Measurements from ENCODE around the gene ADAMTS2.

The ADAMTS2 gene

GRCh38 chr5:179373101-179373934, 28.1 kb upstream of the ADAMTS2 start:
- DNase-seq (ENCODE audit: low read depth in 3 of 3, low spot score in 1 of 3) = no peak

- DNase-seq (ENCODE audit: low read depth in 3 of 3, low spot score in 1 of 3) = no peak
Observed at GRCh38 chr5:179371681-179372680, 26.7 kb upstream of the ADAMTS2 start.

DNA sequence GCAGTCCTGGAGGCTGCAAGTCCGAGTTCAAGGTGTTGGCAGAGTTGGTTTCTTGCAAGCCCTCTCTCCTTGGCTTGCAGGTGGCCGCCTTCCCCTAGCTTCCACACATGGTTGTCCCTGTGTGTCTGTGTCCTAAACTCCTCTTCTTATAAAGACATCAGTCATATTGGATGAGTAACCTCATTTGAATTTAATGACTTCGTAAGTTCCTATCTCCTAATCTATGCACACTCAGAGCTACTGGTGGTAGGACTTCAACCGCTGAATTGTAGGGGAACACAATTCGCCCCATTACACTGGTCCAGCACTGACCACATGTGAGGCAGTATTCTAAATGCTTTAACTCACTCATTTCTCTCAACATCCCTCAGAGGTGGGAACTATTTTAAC, 25.9 kb upstream of the ADAMTS2 start:
- DNase-seq (ENCODE audit: low read depth in 3 of 3, low spot score in 1 of 3) = no peak

DNA sequence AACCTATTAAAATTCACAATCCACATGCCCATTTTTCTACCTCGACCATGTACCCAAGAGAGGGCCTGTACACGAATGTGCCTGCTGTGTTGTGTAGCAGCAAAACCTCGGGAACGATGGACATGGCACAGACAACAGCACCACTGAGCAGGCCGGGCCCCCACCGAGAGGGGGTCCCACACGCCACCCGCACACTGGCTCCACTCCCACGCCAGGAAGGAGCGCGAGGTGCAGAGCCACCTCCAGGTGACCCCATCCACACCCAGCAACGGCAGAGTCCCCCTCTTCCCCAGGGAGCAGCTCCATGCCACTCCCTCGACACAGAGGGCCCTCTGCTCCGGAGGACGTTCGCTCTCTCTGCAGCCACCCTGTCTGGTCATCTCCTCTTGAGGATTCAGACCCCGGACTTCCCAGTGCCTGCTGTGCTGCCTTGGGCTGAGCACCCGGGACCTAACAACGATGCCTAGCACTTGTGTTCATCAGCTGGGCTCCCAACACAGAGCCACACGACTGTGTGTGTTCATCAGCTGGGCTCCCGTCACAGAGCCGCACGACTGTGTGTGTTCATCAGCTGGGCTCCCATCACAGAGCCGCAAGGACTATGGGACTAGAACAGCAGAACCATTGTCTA, 25.3 kb upstream of the ADAMTS2 start:
- no peak for DNase-seq (ENCODE audit: low read depth in 3 of 3, low spot score in 1 of 3)

DNA sequence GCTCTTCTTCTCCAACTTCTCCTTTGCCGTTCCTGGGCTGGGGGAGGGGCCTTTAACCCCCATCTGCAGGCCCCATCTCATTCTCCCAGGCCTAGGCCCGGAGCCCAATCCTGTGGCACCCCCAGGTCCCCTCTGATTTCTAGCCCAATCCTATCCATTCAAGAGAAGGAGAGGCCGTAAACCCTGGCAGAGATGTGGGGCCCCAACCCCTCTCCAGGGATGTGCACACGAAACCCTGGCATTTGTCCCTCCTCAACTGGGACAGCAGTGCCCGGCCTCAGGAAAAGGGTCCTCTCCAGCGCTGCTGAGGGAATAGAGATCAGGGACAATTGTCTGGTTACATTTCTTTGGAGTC, 24.2 kb upstream of the ADAMTS2 start:
- no peak for DNase-seq (ENCODE audit: low read depth in 3 of 3, low spot score in 1 of 3)

DNA sequence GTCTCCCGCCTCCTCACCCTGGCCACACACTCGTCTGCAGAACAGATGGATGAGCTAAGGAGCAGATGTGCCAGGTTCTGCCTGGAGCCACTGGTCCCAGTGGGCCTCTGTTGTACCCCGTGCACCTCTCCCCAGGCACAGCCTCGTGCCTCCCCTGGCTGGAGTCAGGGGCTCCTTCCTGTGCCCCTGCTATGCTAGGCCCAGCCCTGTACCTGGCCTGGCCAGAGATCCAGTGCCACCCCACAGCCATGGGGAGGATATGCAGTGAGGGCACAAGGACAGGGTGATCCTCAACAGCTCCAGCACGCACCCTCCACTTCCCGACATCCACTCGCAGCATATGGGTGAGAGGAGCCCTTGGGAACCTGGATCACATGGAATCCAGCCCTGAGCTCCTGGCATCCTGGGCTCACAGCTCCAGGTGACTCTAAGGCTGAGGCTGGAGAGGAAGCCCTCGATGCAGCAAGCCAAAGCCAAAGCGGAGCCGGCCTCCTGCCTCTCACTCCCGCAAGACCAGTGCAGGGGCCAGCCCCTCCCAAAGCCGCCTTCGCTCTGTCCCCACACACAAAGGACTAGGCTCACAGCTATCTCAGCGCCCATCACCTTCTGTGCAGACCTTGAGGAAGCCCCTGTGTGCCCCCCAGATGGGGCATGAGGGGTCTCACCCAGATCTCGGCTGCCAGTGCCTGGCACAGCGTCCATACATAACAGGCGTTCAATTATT, 23.7 kb upstream of the ADAMTS2 start:
- no peak for DNase-seq (ENCODE audit: low read depth in 3 of 3, low spot score in 1 of 3)

GRCh38 chr5:179368126-179368805, 23.0 kb upstream of the ADAMTS2 start:
- DNase-seq (ENCODE audit: low read depth in 3 of 3, low spot score in 1 of 3) = no peak

- no peak for DNase-seq (ENCODE audit: low read depth in 3 of 3, low spot score in 1 of 3)
Observed at GRCh38 chr5:179367491-179367890, 22.2 kb upstream of the ADAMTS2 start.

- DNase-seq (ENCODE audit: low read depth in 3 of 3, low spot score in 1 of 3) = no peak
Observed at GRCh38 chr5:179362355-179362754, 17.1 kb upstream of the ADAMTS2 start.

- DNase-seq (ENCODE audit: low read depth in 3 of 3, low spot score in 1 of 3) = no peak
Observed at GRCh38 chr5:179361037-179361603, 15.9 kb upstream of the ADAMTS2 start.

DNA sequence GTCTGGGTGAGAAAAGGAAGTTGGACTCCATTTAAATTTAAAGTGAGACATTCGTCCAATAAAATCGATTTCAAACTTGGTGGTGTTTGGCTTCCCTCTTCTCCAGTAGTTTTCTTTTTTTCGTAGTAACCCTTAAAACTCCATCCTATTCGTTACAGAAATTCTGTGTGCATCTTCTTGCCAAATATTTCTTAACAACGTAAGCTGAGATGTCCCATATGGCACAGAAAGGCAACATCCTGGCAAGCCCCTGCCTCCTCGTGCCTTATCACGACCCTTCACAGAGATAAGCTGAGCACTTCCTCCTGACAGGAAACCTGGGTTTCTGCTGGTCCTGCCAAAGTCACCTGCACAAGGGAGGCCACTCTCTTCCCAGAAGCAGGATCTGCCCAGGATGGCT, 11.8 kb upstream of the ADAMTS2 start:
- no peak for DNase-seq (ENCODE audit: low read depth in 3 of 3, low spot score in 1 of 3)

DNA sequence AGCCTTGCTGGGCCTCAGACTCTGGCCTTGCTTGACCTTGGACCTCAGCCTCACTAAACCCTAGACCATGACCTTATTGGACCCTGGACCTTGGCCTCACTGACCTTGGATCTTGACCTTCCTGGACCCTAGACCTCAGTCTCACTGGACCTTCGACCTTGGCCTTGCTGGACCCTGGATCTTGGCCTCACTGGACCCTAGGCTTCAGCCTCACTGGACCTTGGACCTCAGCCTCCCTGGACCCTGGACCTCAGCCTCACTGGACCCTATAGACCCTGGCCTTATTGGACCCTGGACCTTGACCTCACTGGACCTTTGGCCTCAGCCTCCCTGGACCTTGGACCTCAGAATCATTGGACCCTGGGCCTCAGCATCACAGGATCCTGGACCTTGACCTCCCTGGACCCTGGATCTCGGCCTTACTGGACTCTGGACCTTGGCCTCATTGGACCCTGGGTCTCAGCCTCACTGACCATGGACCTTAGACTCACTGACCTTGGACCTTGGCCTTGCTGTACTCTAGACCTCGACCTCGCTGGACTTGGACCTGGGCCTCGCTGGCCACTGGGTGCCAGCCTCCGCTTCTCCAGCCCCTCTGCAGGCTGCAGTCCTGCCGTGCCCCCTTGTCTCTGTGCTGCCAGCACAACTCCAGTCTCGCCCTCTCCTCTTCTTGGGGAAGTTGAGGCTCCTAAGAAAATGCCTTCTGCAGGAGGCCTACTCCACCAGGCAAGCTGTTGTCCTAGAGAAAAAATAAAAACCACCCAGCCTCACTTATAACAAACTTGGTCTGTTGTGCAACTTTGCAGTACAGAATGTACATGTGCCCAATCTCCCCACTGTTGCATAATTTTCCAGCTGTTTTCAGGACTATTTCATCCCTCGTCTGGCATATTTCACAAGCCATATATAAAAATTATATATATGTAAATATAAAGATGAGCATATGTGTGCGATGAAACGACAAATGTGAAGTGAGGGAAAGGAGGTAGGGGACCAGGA, 11.0 kb upstream of the ADAMTS2 start:
- DNase-seq (ENCODE audit: low read depth in 3 of 3, low spot score in 1 of 3) = no peak

- DNase-seq (ENCODE audit: low read depth in 3 of 3, low spot score in 1 of 3) = no peak
Observed at GRCh38 chr5:179354305-179354882, 9.1 kb upstream of the ADAMTS2 start.

DNA sequence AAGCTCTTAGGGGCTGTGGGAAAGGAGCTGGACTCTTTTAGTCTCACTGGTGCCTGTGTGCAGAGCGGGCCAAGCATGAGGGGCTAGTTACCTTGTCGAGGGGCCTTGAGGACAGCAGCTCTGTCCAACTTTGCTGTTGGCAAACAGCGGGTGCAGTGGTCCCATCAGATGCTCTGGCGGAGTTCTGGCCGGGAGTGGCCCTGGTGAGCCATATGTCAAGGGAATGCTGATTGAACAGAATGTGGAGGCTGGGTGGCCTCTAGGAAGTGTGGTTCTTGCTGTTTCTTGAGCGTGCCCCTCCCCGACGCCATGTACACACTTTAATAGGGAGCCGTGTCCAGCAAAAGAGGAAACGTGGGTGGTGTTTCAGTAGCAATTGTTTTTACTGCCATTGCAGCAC, 3.6 kb upstream of the ADAMTS2 start:
- no peak for DNase-seq (ENCODE audit: low read depth in 3 of 3, low spot score in 1 of 3)

- no peak for DNase-seq (ENCODE audit: low read depth in 3 of 3, low spot score in 1 of 3)
Observed at GRCh38 chr5:179348011-179348530, 2.8 kb upstream of the ADAMTS2 start.

- no peak for DNase-seq (ENCODE audit: low read depth in 3 of 3, low spot score in 1 of 3)
Observed at GRCh38 chr5:179347581-179347980, 2.3 kb upstream of the ADAMTS2 start.

DNA sequence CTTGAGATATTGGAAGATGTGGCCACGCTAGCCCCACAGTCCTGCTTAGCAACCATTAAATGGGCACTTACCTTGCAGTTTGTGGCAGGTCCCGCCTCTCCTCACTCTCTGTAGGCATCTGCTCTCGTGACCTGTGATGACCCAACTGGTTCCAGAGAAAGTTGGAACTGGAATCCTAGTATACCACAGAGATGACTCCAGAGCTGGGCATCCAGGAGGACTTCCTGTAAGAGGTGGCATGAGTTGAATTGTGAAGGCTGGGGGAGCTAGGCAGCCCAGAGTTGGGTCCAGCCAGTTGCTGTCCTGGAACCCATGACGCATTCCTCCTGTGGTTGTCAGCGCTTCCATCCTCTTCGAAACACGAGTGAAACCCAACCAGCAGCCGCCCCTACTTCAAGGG, 1.6 kb upstream of the ADAMTS2 start:
- DNase-seq (ENCODE audit: low read depth in 3 of 3, low spot score in 1 of 3) = no peak

- no peak for DNase-seq (ENCODE audit: low read depth in 3 of 3, low spot score in 1 of 3)
Observed at GRCh38 chr5:179346401-179346800, 1.1 kb upstream of the ADAMTS2 start.

GRCh38 chr5:179345183-179345432, 153 bp downstream of the ADAMTS2 start:
- no peak for DNase-seq (ENCODE audit: low read depth in 3 of 3, low spot score in 1 of 3)

All from stimulated activated CD4-positive, alpha-beta T cell treated with anti-CD3 and anti-CD28 coated beads, TNF-alpha, amount 100 ng/mL, for 1 hour (primary cell).